ENCODE measurements around the gene DOK7.

The DOK7 gene

GRCh38 chr4:3468804-3469203 lies 5.7 kb downstream of the DOK7 start:
- ChIA-PET POLR2A (no interaction called here), CTCF (no interaction called here)
- no peak for TF ChIP-seq CTCF (IDR thresholded peaks at IDR 0.05; ENCODE audit: control extremely low read depth, extremely low read depth, low read depth, missing control alignments)
- DNase-seq (ENCODE audit: extremely low spot score) = no peak

GRCh38 chr4:3469386-3470243 lies 6.5 kb downstream of the DOK7 start:
- no peak for TF ChIP-seq CTCF (IDR thresholded peaks at IDR 0.05; ENCODE audit: control extremely low read depth, extremely low read depth, low read depth, missing control alignments)
- POLR2A ChIA-PET = no interaction called here
- CTCF ChIA-PET = interaction anchor here (3.7 kb wide), 1 partner anchor 11 kb away, joined by 41 read pairs; no protein-coding TSS in a partner anchor
- no peak for DNase-seq (ENCODE audit: extremely low spot score)

- POLR2A ChIA-PET = no interaction called here
- no peak for DNase-seq (ENCODE audit: extremely low spot score)
- no peak for TF ChIP-seq CTCF (IDR thresholded peaks at IDR 0.05; ENCODE audit: control extremely low read depth, extremely low read depth, low read depth, missing control alignments)
- CTCF ChIA-PET = interaction anchor here (3.7 kb wide), 1 partner anchor 10 kb away, joined by 41 read pairs; no protein-coding TSS in a partner anchor
Measured at GRCh38 chr4:3470244-3471097, 7.4 kb downstream of the DOK7 start.

- TF ChIP-seq CTCF (IDR thresholded peaks at IDR 0.05; ENCODE audit: control extremely low read depth, extremely low read depth, low read depth, missing control alignments) = no peak
- CTCF ChIA-PET = interaction anchor here (3.7 kb wide), 1 partner anchor 10 kb away, joined by 41 read pairs; no protein-coding TSS in a partner anchor
- no peak for DNase-seq (ENCODE audit: extremely low spot score)
- POLR2A ChIA-PET = no interaction called here
Measured at GRCh38 chr4:3471098-3471760, 8.1 kb downstream of the DOK7 start.

- ChIA-PET CTCF (interaction anchor here (3.7 kb wide), 1 partner anchor 9 kb away, joined by 41 read pairs; no protein-coding TSS in a partner anchor), POLR2A (no interaction called here)
- no peak for DNase-seq (ENCODE audit: extremely low spot score)
- TF ChIP-seq CTCF (IDR thresholded peaks at IDR 0.05; ENCODE audit: control extremely low read depth, extremely low read depth, low read depth, missing control alignments) = no peak
Measured at GRCh38 chr4:3471886-3472285, 8.8 kb downstream of the DOK7 start.

Data from GM10248 (cell line).